HEK293 (cell line): Measurements from ENCODE around the gene AFF2.

Experiments
- CTCF ChIA-PET: fragments of 350-600 bp; formaldehyde crosslinking; extraction: SDS; loops from one replicate; lab custom pipeline; 2021; ENCODE audit warnings: antibody characterized with exemption; lab: Yijun Ruan, JAX
- POLR2A ChIA-PET: fragments of 300-600 bp; formaldehyde crosslinking; extraction: SDS; loops from one replicate; lab custom pipeline; 2020; ENCODE audit warnings: antibody characterized with exemption, inconsistent platforms; lab: Yijun Ruan, JAX
- H3K27ac ChIP-seq: fragments of 200-500 bp; sonication (Bioruptor generic); 2 replicates; pipeline ENCODE4 v1.5.1; 2014; ENCODE audit warnings: low read depth, low read length, control low read depth, inconsistent platforms; ENCODE audit errors: extremely low read depth
- H3K36me3 ChIP-seq, 2 experiments: fragments of 200-500 bp in 1 of 2; sonication (Bioruptor generic) in 1 of 2; 1 replicate in 1 of 2; 2 replicates in 1 of 2; pipeline ENCODE4 v1.5.1; 2014 to 2017; ENCODE audit warnings: inconsistent platforms in 2 of 2, low read length in 2 of 2; ENCODE audit not compliant: control insufficient read depth in 2 of 2, insufficient read depth in 1 of 2
- H3K4me1 ChIP-seq: fragments of 200-500 bp; sonication (Bioruptor generic); 2 replicates; pipeline ENCODE4 v1.5.1; 2014; ENCODE audit warnings: mild to moderate bottlenecking, low read length, inconsistent platforms; ENCODE audit not compliant: control insufficient read depth, insufficient read depth
- H3K4me3 ChIP-seq: 2 replicates; pipeline ENCODE4 v1.5.1; 2011; ENCODE audit warnings: low read depth, mild to moderate bottlenecking, control low read depth, low read length, moderate library complexity
- H3K9me3 ChIP-seq: fragments of 200-500 bp; sonication (Bioruptor generic); 2 replicates; pipeline ENCODE4 v1.5.1; 2014; ENCODE audit warnings: low read depth, low read length, inconsistent platforms; ENCODE audit not compliant: control insufficient read depth, insufficient read depth
- GLI2 ChIP-seq: fragments of 450-650 bp; formaldehyde crosslinking; IDR thresholded peaks from 2 replicates; pipeline ENCODE4; 2017; ENCODE audit warnings: missing biosample characterization, missing genetic modification characterization, low read depth, borderline replicate concordance
- HOXC10 ChIP-seq: sonication (generic); formaldehyde crosslinking; IDR thresholded peaks from 2 replicates; pipeline ENCODE4 v1.8.1; 2023; ENCODE audit warnings: mild to moderate bottlenecking, missing genetic modification reagents
- PRDM6 ChIP-seq: fragments of 450-650 bp; formaldehyde crosslinking; IDR thresholded peaks from 2 replicates; pipeline ENCODE4 v1.5.1; 2017; ENCODE audit warnings: missing biosample characterization, missing genetic modification characterization
- SP2 ChIP-seq: fragments of 450-650 bp; formaldehyde crosslinking; IDR thresholded peaks from 2 replicates; pipeline ENCODE4 v1.5.1; 2016; ENCODE audit warnings: missing biosample characterization, missing genetic modification characterization
- SP7 ChIP-seq: fragments of 450-650 bp; formaldehyde crosslinking; IDR thresholded peaks from 2 replicates; pipeline ENCODE4 v1.5.1; 2016; ENCODE audit warnings: missing biosample characterization, missing genetic modification characterization
- TCF7L2 ChIP-seq: IDR thresholded peaks from 2 replicates; pipeline ENCODE4 v1.6.1; 2011; ENCODE audit warnings: low read depth, mild to moderate bottlenecking, inconsistent platforms, low read length, moderate library complexity, borderline replicate concordance
- WT1 ChIP-seq: fragments of 450-650 bp; formaldehyde crosslinking; IDR thresholded peaks from 2 replicates; pipeline ENCODE4 v1.5.1; 2016; ENCODE audit warnings: missing biosample characterization, missing genetic modification characterization
- ZFHX2 ChIP-seq: fragments of 450-650 bp; formaldehyde crosslinking; conservative IDR thresholded peaks from 2 replicates; pipeline ENCODE4 v1.5.1; 2016; ENCODE audit warnings: missing biosample characterization, missing genetic modification characterization
- ZFP37 ChIP-seq: fragments of 450-650 bp; formaldehyde crosslinking; IDR thresholded peaks from 2 replicates; pipeline ENCODE4 v1.5.1; 2016; ENCODE audit warnings: missing biosample characterization, missing genetic modification characterization
- ZNF133 ChIP-seq: fragments of 450-650 bp; formaldehyde crosslinking; IDR thresholded peaks from 2 replicates; pipeline ENCODE4 v1.5.1; 2016; ENCODE audit warnings: missing biosample characterization, missing genetic modification characterization
- ZNF146 ChIP-seq: fragments of 450-650 bp; formaldehyde crosslinking; IDR thresholded peaks from 2 replicates; pipeline ENCODE4 v1.5.1; 2016; ENCODE audit warnings: missing biosample characterization, missing genetic modification characterization
- ZNF148 ChIP-seq: fragments of 450-650 bp; formaldehyde crosslinking; IDR thresholded peaks from 2 replicates; pipeline ENCODE4 v1.5.0; 2017; ENCODE audit warnings: missing biosample characterization, missing genetic modification characterization, borderline replicate concordance
- ZNF169 ChIP-seq: fragments of 450-650 bp; formaldehyde crosslinking; IDR thresholded peaks from 2 replicates; pipeline ENCODE4 v1.5.1; 2016; ENCODE audit warnings: missing biosample characterization, missing genetic modification characterization
- ZNF19 ChIP-seq: fragments of 450-650 bp; formaldehyde crosslinking; IDR thresholded peaks from 2 replicates; pipeline ENCODE4; 2016; ENCODE audit warnings: missing biosample characterization, missing genetic modification characterization, low read depth
- ZNF202 ChIP-seq: fragments of 450-650 bp; formaldehyde crosslinking; IDR thresholded peaks from 2 replicates; pipeline ENCODE4 v1.5.1; 2016; ENCODE audit warnings: missing biosample characterization, missing genetic modification characterization, borderline replicate concordance
- ZNF211 ChIP-seq: fragments of 450-650 bp; formaldehyde crosslinking; IDR thresholded peaks from 2 replicates; pipeline ENCODE4 v1.5.1; 2016; ENCODE audit warnings: low read depth, missing biosample characterization, missing genetic modification characterization
- ZNF239 ChIP-seq: fragments of 450-650 bp; formaldehyde crosslinking; IDR thresholded peaks from 2 replicates; pipeline ENCODE4 v1.5.1; 2016; ENCODE audit warnings: missing biosample characterization, missing genetic modification characterization
- ZNF24 ChIP-seq: fragments of 450-650 bp; formaldehyde crosslinking; IDR thresholded peaks from 2 replicates; pipeline ENCODE4 v1.5.1; 2016; ENCODE audit warnings: missing biosample characterization, missing genetic modification characterization
- ZNF529 ChIP-seq: fragments of 450-650 bp; formaldehyde crosslinking; IDR thresholded peaks from 2 replicates; pipeline ENCODE4 v1.5.1; 2017; ENCODE audit warnings: missing genetic modification characterization, missing biosample characterization; ENCODE audit not compliant: insufficient replicate concordance
- ZNF629 ChIP-seq: fragments of 450-650 bp; formaldehyde crosslinking; IDR thresholded peaks from 2 replicates; pipeline ENCODE4 v1.5.1; 2017; ENCODE audit warnings: missing biosample characterization, missing genetic modification characterization
- ZNF664 ChIP-seq: fragments of 450-650 bp; formaldehyde crosslinking; IDR thresholded peaks from 2 replicates; pipeline ENCODE4 v1.5.1; 2016; ENCODE audit warnings: missing biosample characterization, missing genetic modification characterization
- ZNF670 ChIP-seq: fragments of 450-650 bp; formaldehyde crosslinking; IDR thresholded peaks from 2 replicates; pipeline ENCODE4 v1.5.1; 2016; ENCODE audit warnings: missing biosample characterization, missing genetic modification characterization, low read depth
- ZNF777 ChIP-seq: fragments of 450-650 bp; formaldehyde crosslinking; IDR thresholded peaks from 2 replicates; pipeline ENCODE4 v1.5.1; 2017; ENCODE audit warnings: missing biosample characterization, missing genetic modification characterization, borderline replicate concordance
- ZNF830 ChIP-seq: fragments of 450-650 bp; IDR thresholded peaks from 2 replicates; pipeline ENCODE4 v1.5.0; 2018; ENCODE audit warnings: missing biosample characterization, missing genetic modification characterization, low read depth, mild to moderate bottlenecking, moderate library complexity
- TF ChIP-seq, protein P1 (sequence below): fragments of 450-650 bp; formaldehyde crosslinking; IDR thresholded peaks from 2 replicates; pipeline ENCODE4 v1.5.1; 2017; ENCODE audit warnings: missing biosample characterization, missing genetic modification characterization
- TF ChIP-seq, protein P2 (sequence below): fragments of 450-650 bp; formaldehyde crosslinking; IDR thresholded peaks from 2 replicates; pipeline ENCODE4 v1.5.1; 2016; ENCODE audit warnings: missing biosample characterization, missing genetic modification characterization, borderline replicate concordance

AFF2 gene

DNA sequence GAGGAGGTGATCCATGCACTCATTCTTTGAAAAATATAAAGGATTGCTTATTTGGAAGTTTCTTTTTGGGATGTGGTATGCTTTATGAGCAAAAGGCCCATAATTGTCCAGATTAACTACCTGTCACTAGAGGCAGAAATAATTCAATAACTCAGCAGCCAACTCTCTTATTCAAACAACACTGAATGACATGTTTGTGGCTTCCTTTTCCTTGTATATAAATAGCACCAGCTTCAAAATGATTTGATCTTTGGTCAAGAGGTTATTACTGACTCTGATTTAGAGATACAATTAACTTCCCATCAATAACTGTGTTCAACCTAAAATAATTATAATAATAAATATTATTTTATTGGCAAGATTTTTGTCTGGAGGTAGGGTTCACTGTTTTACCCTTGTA, 232.3 kb downstream of the AFF2 start (continued):
- TF ChIP-seq ZNF830 (tag by site-specific recombination) (no peak), ZNF148 (no peak), GLI2 (no peak), ZNF133 (tag by site-specific recombination) (no peak), ZNF169 (tag by site-specific recombination) (no peak)
- TF ChIP-seq, protein P1, sequence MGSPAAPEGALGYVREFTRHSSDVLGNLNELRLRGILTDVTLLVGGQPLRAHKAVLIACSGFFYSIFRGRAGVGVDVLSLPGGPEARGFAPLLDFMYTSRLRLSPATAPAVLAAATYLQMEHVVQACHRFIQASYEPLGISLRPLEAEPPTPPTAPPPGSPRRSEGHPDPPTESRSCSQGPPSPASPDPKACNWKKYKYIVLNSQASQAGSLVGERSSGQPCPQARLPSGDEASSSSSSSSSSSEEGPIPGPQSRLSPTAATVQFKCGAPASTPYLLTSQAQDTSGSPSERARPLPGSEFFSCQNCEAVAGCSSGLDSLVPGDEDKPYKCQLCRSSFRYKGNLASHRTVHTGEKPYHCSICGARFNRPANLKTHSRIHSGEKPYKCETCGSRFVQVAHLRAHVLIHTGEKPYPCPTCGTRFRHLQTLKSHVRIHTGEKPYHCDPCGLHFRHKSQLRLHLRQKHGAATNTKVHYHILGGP, result no peak

- Histone ChIP-seq H3K27ac (no peak overlapping the region), H3K4me3 (no peak overlapping the region), H3K9me3 (no peaks in the 10 kb centered on the region), H3K4me1 (no peaks in the 10 kb centered on the region), H3K36me3 (no peaks in the 10 kb centered on the region)
- TF ChIP-seq ZNF629 (tag by site-specific recombination), result no peak
- ChIA-PET CTCF (interaction anchor here (0.6 to 0.7 kb wide), 2 partner anchors 50 to 70 kb away, joined by 3 read pairs; no protein-coding TSS in a partner anchor), POLR2A (no interaction called here)
Observed at GRCh38 chrX:148741441-148741840, 241.0 kb downstream of the AFF2 start.

DNA sequence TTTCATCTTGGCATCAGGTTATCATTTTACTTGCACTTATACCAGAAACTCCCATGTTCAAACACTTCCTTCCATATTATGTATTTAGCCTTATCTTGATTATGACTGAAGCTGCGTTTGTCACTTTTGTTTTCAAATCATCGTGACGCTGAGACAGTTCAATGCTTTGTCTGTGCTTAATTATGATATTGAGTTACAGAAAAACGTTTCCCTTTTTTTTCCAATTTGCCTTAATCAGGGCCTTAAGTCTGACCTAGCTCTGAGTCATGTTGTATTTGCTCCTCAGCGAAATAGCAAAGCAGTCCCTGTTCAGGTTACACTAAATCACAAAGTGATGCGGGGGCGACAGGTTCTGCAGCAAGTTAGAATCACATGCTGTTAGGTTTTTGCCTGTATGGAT, 254.7 kb downstream of the AFF2 start:
- no peaks in the 10 kb centered on the region for H3K9me3 ChIP-seq
- ChIA-PET POLR2A (no interaction called here), CTCF (interaction anchor here (0.6 to 0.7 kb wide), 2 partner anchors 60 to 1230 kb away, joined by 3 to 4 read pairs; no protein-coding TSS in a partner anchor)
- H3K36me3 ChIP-seq, result no peaks in the 10 kb centered on the region
- H3K27ac ChIP-seq, result no peak overlapping the region
- no peaks in the 10 kb centered on the region for H3K4me1 ChIP-seq
- no peak for TF ChIP-seq ZNF19 (tag by site-specific recombination)
- TF ChIP-seq, protein P2, sequence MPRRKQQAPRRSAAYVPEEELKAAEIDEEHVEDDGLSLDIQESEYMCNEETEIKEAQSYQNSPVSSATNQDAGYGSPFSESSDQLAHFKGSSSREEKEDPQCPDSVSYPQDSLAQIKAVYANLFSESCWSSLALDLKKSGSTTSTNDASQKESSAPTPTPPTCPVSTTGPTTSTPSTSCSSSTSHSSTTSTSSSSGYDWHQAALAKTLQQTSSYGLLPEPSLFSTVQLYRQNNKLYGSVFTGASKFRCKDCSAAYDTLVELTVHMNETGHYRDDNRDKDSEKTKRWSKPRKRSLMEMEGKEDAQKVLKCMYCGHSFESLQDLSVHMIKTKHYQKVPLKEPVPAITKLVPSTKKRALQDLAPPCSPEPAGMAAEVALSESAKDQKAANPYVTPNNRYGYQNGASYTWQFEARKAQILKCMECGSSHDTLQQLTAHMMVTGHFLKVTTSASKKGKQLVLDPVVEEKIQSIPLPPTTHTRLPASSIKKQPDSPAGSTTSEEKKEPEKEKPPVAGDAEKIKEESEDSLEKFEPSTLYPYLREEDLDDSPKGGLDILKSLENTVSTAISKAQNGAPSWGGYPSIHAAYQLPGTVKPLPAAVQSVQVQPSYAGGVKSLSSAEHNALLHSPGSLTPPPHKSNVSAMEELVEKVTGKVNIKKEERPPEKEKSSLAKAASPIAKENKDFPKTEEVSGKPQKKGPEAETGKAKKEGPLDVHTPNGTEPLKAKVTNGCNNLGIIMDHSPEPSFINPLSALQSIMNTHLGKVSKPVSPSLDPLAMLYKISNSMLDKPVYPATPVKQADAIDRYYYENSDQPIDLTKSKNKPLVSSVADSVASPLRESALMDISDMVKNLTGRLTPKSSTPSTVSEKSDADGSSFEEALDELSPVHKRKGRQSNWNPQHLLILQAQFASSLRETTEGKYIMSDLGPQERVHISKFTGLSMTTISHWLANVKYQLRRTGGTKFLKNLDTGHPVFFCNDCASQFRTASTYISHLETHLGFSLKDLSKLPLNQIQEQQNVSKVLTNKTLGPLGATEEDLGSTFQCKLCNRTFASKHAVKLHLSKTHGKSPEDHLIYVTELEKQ (tag by site-specific recombination), result 0 out of 2 replicates have a peak, but pooled peaks have one; percentile 9
- TF ChIP-seq TCF7L2, result no peak
- no peak for TF ChIP-seq ZNF24 (tag by site-specific recombination)
- TF ChIP-seq ZNF202 (tag by site-specific recombination), result no peak
- TF ChIP-seq ZNF529 (tag by site-specific recombination), result no peak
- peak; percentile 28; the same call in 1 of the 2 replicates for TF ChIP-seq WT1
- TF ChIP-seq ZNF670, result no peak
- no peak for TF ChIP-seq ZNF777 (tag by site-specific recombination)
- TF ChIP-seq ZFHX2 (tag by site-specific recombination), result no peak
- TF ChIP-seq ZNF133 (tag by site-specific recombination), result no peak
- TF ChIP-seq SP2 (tag by site-specific recombination), result no peak
- TF ChIP-seq ZNF211 (tag by site-specific recombination), result no peak
- TF ChIP-seq ZNF146, result no peak
- no peak for TF ChIP-seq HOXC10
- TF ChIP-seq ZNF239 (tag by site-specific recombination), result peak; percentile 82; the same call in 1 of the 2 replicates
- no peak for TF ChIP-seq ZFP37 (tag by site-specific recombination)
- TF ChIP-seq PRDM6 (tag by site-specific recombination), result 0 out of 2 replicates have a peak, but pooled peaks have one; percentile 6
- peak; percentile 82 for TF ChIP-seq SP7 (tag by site-specific recombination)
- no peak for TF ChIP-seq ZNF664 (tag by site-specific recombination)
- H3K4me3 ChIP-seq, result no peak overlapping the region
